NCI-H2227 (cell line): Measurements from ENCODE around the gene TOP1.
"Not testable (repeated sequence)": the region's sequence is repeated elsewhere in the genome, so short reads cannot be mapped to it uniquely, and the experiment has no call there.

Experiments used
- DNase-seq: peaks from one replicate; lab custom pipeline; 2025; ENCODE audit not compliant: unreplicated experiment; lab: John Stamatoyannopoulos, UW

The TOP1 gene

GRCh38 chr20:41003143-41003935 is 25.3 kb upstream of the TOP1 start:
- DNase-seq, result peak; percentile 19

- DNase-seq, result not testable (repeated sequence)
Observed at GRCh38 chr20:41003936-41004294, 24.7 kb upstream of the TOP1 start.

- DNase-seq, result no peak
Observed at GRCh38 chr20:41004531-41005360, 23.9 kb upstream of the TOP1 start.

GRCh38 chr20:41005361-41005729 is 23.3 kb upstream of the TOP1 start:
- no peak for DNase-seq

- DNase-seq, result no peak
Observed at GRCh38 chr20:41006126-41006935, 22.3 kb upstream of the TOP1 start.

GRCh38 chr20:41006936-41007474 is 21.6 kb upstream of the TOP1 start:
- no peak for DNase-seq

GRCh38 chr20:41007481-41007880 is 21.1 kb upstream of the TOP1 start:
- DNase-seq, result no peak

GRCh38 chr20:41009946-41010345 is 18.7 kb upstream of the TOP1 start:
- DNase-seq, result no peak

GRCh38 chr20:41011551-41012067 is 17.0 kb upstream of the TOP1 start:
- DNase-seq, result no peak

- DNase-seq, result no peak
Observed at GRCh38 chr20:41014561-41015088, 14.0 kb upstream of the TOP1 start.

GRCh38 chr20:41017448-41018042 is 11.1 kb upstream of the TOP1 start:
- DNase-seq, result no peak

GRCh38 chr20:41018153-41018552 is 10.5 kb upstream of the TOP1 start:
- DNase-seq, result no peak

- DNase-seq, result no peak
Observed at GRCh38 chr20:41023549-41023948, 5.1 kb upstream of the TOP1 start.

GRCh38 chr20:41027366-41027765 is 1.3 kb upstream of the TOP1 start:
- DNase-seq, result no peak

GRCh38 chr20:41027872-41028358 is 707 bp upstream of the TOP1 start:
- no peak for DNase-seq

GRCh38 chr20:41029150-41029901 is 704 bp downstream of the TOP1 start:
- no peak for DNase-seq

GRCh38 chr20:41030061-41030460 is 1.4 kb downstream of the TOP1 start:
- no peak for DNase-seq

GRCh38 chr20:41030531-41031242 is 2.1 kb downstream of the TOP1 start:
- no peak for DNase-seq

GRCh38 chr20:41031243-41031619 is 2.6 kb downstream of the TOP1 start:
- DNase-seq, result no peak
